Measurements from ENCODE around the gene PRKCI.

DNA sequence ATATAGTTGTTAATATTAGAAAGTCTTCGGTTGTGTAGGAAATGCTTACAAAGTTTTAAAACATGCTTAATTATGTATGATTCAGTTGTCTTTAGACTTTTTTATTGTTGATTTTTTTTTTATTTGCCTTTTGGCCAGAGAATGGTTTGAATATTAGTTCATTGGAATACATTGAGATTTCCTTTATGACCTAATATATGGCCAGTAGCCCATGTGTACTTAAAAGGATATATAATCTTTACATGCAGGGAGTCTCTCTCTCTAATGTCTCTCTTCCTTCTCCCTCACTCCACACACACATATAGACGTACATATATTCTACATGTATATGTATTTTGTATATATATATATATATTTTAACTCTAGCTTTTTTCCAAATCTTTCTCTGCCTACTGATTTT is 68.0 kb downstream of the PRKCI start:
- TF ChIP-seq, protein P1, sequence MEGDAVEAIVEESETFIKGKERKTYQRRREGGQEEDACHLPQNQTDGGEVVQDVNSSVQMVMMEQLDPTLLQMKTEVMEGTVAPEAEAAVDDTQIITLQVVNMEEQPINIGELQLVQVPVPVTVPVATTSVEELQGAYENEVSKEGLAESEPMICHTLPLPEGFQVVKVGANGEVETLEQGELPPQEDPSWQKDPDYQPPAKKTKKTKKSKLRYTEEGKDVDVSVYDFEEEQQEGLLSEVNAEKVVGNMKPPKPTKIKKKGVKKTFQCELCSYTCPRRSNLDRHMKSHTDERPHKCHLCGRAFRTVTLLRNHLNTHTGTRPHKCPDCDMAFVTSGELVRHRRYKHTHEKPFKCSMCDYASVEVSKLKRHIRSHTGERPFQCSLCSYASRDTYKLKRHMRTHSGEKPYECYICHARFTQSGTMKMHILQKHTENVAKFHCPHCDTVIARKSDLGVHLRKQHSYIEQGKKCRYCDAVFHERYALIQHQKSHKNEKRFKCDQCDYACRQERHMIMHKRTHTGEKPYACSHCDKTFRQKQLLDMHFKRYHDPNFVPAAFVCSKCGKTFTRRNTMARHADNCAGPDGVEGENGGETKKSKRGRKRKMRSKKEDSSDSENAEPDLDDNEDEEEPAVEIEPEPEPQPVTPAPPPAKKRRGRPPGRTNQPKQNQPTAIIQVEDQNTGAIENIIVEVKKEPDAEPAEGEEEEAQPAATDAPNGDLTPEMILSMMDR (IDR thresholded peaks at IDR 0.05): no peak
- TF ChIP-seq POLR2A (IDR thresholded peaks at IDR 0.05) (no peak), POLR2AphosphoS5 (IDR thresholded peaks at IDR 0.05) (no peak), EP300 (IDR thresholded peaks at IDR 0.05) (no peak)

All from suprapubic skin (tissue), 4 donors.